H1 (cell line): ENCODE results near the gene CTNNBL1. TPM values are rescaled to one million over a fixed set of nuclear protein-coding genes. Genes with fewer than 3 reads are reported as not detected.

Experiments
- ASH2L ChIP-seq: fragments of 200-600, 300-600 bp; sonication (generic); IDR thresholded peaks from one replicate; pipeline ENCODE4 v1.7.1; 2017; ENCODE audit warnings: low read length
- CHD1 ChIP-seq: IDR thresholded peaks from 2 replicates; pipeline ENCODE4 v1.6.1; 2012; ENCODE audit warnings: low read depth, low read length, improper control_type of control experiment
- GABPA ChIP-seq: IDR thresholded peaks from 2 replicates; pipeline ENCODE4 v1.6.1; 2011; ENCODE audit warnings: mild to moderate bottlenecking, low read length, moderate library complexity, borderline replicate concordance; ENCODE audit not compliant: insufficient read depth
- KDM1A ChIP-seq: fragments of 200-600, 300-600 bp; sonication (generic); IDR thresholded peaks from 2 replicates; pipeline ENCODE4 v1.7.1; 2016; ENCODE audit warnings: mild to moderate bottlenecking, low read length, borderline replicate concordance
- RXRA ChIP-seq: IDR thresholded peaks from 2 replicates; pipeline ENCODE4 v1.6.1; 2011; ENCODE audit warnings: low read depth, mild to moderate bottlenecking, low read length, moderate library complexity; ENCODE audit not compliant: insufficient read depth
- polyA plus RNA-seq, 7 experiments: library from polyadenylated mRNA; depleted of rRNA in 3 of 7; stranded (reverse) in 5 of 7; unstranded in 2 of 7; fragments of >200 nt in 5 of 7; fragments of 200-250 nt in 2 of 7; gene quantifications; 1 replicate in 5 of 7; 2 replicates in 1 of 7; 4 replicates in 1 of 7; pipeline versions ENCODE4 v1.2.1 to v1.2.3, GENCODE V29; 2011 to 2013; ENCODE audit warnings: missing spikeins in 2 of 7, mixed read lengths in 2 of 7
- total RNA-seq: library from RNA; stranded (reverse); fragmentation: NEBNext Ultra II Directional; extraction: Animal tissue kit (Norgen Biotek cat#: 25700); gene quantifications from 2 replicates; pipeline ENCODE4 v1.2.1, GENCODE V29; 2021

The CTNNBL1 gene
- total and polyA plus RNA-seq, 2 of the 8 experiments (the other 6 are each of a cell fraction or from before 2014, with no cell fraction given), result 19.6 to 81.6 TPM

DNA sequence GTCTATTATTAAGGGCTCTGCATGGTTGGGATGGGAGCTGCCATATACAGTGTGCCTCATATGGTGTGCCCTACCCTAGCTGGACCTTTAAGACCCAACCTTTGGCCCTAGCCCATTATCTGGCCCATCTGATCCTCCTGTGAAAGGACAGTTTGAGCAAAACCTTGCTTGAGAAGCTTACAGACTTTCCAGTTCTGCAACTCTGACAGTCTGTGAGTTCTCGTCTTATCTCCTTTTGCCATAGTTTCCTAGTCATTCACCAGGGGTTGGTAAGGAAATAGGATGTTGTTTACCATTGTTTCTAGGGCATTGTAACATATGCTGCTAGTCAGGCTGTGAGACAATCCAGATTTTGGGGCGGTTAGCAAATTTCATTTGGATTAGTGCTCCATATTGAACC is 17.2 kb downstream of the CTNNBL1 start (continued):
- TF ChIP-seq CHD1, result no peak
- TF ChIP-seq RXRA, result no peak
- TF ChIP-seq GABPA, result no peak
- no peak for TF ChIP-seq ASH2L
- TF ChIP-seq KDM1A, result no peak
